Rectal smooth muscle tissue (tissue), 1 donor: ENCODE data around the gene DYNC1LI1.
"Not testable (repeated sequence)": the region's sequence is repeated elsewhere in the genome, so short reads cannot be mapped to it uniquely, and the experiment has no call there.

Experiments used
- H3K27ac ChIP-seq: one replicate; pipeline ENCODE4 v1.7.0; 2013; ENCODE audit warnings: low read depth, low read length, inconsistent platforms
- H3K27me3 ChIP-seq: one replicate; pipeline ENCODE4 v1.7.0; 2013; ENCODE audit warnings: low read length; ENCODE audit not compliant: control insufficient read depth, insufficient read depth
- H3K36me3 ChIP-seq: one replicate; pipeline ENCODE4 v1.7.0; 2013; ENCODE audit warnings: low read length; ENCODE audit not compliant: control insufficient read depth, insufficient read depth
- H3K4me1 ChIP-seq: one replicate; pipeline ENCODE4 v1.7.0; 2013; ENCODE audit warnings: low read length; ENCODE audit not compliant: control insufficient read depth, insufficient read depth
- H3K4me3 ChIP-seq: one replicate; pipeline ENCODE4 v1.7.0; 2013; ENCODE audit warnings: low read length
- H3K9ac ChIP-seq: one replicate; pipeline ENCODE4 v1.7.0; 2013; ENCODE audit warnings: low read length

The DYNC1LI1 gene

DNA sequence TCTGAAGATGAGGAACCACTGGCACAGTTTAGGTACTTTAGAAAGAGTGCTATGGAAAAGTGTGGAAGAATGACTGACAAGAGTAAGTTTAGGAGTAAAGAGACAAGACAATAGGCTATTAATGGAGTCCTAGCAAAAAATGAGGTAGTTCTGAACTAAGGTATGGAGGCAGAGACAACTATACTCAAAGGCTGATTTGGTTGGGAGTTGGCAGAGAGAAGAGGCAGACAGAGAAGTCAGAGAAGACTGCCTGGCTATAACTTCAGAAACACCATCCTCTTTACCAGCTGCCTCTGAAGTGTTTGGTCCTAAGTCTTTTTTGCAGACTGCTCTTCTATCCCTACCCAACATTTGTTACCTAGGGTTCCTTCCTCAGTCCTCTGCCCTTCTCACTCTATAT, 19.2 kb downstream of the DYNC1LI1 start:
- no peaks in the 10 kb centered on the region for H3K4me1 ChIP-seq
- H3K36me3 ChIP-seq, result no peaks in the 10 kb centered on the region
- no peak overlapping the region for H3K9ac ChIP-seq
- no peaks in the 10 kb centered on the region for H3K27me3 ChIP-seq
- no peak overlapping the region for H3K4me3 ChIP-seq
- H3K27ac ChIP-seq, result no peak overlapping the region

DNA sequence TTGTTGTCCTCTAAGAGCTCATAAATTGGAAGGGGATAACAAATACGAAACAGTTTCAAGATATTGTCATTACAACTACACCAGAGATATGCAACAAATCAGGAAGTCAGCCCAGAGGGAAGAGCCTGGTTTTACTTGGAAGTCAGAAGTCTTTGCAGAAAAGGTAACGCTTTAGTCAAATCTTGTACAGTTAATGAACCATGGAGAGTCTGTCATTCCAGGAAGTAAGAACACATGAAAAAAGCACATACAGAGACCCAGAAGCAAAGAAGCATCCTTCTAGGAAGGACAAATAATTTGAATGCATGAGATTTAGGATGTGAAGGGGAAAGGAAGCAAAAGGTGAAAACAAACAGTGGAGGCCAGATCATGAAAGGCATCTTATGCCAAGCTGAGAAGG, 19.6 kb downstream of the DYNC1LI1 start:
- no peak overlapping the region for H3K4me3 ChIP-seq
- H3K27ac ChIP-seq, result no peak overlapping the region
- no peaks in the 10 kb centered on the region for H3K27me3 ChIP-seq
- H3K9ac ChIP-seq, result no peak overlapping the region
- no peaks in the 10 kb centered on the region for H3K36me3 ChIP-seq
- no peaks in the 10 kb centered on the region for H3K4me1 ChIP-seq

DNA sequence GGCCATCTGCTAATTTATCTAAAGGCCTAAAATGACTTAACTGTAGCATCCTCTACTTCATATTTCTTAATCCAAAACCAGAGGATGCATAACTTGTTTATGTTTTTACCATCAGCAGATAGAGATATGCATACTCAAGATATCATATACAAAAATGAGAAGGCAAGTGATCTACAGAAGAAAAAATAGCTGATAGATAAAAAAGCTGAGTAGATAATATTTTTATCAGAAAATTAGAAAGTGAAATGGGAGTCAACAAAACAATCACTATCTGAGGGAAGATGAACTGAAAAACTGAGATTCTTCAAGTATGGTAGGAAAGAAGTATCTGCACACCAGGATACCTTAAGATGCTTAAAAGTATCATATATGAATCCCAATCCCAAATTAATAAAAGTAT, 25.4 kb downstream of the DYNC1LI1 start:
- no peaks in the 10 kb centered on the region for H3K36me3 ChIP-seq
- no peak overlapping the region for H3K27ac ChIP-seq
- H3K4me3 ChIP-seq, result no peak overlapping the region
- peaks cover 3% of the 10 kb centered on the region for H3K4me1 ChIP-seq
- H3K27me3 ChIP-seq, result no peaks in the 10 kb centered on the region
- no peak overlapping the region for H3K9ac ChIP-seq

DNA sequence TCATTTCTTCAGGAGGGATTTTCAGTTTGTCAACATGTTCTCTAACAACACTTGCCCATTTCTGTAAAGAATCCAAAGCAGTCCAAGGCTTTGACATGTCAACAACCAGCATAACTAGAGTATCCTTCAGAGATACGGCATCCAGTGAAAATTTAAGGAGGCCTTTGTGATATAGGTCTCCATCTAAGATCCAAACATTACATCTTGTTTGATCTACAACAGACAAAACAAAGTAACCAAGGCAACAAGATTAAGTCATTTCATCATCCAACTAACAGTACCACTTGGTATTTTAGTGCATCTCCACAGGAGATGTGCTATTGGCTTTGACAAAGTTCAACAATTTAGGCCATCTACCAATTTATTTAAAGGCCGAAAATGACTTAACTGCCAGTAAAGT, 25.8 kb downstream of the DYNC1LI1 start:
- Histone ChIP-seq H3K27ac (no peak overlapping the region), H3K36me3 (no peaks in the 10 kb centered on the region), H3K4me1 (peaks cover 3% of the 10 kb centered on the region), H3K4me3 (no peak overlapping the region), H3K9ac (no peak overlapping the region), H3K27me3 (no peaks in the 10 kb centered on the region)

DNA sequence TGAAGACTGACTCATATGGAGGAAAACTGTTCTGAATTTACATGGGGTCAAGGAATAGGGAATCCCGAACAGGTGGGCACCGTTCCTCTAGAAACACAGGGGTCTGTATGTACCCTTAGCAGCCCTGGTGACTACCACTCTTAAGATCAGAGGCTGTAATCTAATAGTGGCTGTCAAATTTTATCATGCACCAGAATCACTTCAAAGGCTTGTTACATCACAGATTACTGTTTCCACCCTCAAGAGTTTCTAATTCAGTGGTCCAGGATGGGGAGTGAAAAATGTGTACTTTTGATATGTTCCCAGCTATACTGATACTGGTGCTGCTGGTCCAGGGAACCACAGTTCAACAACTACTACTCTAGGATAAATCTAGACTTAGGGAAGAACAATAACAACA, 27.9 kb downstream of the DYNC1LI1 start:
- H3K4me3 ChIP-seq, result no peak overlapping the region
- no peaks in the 10 kb centered on the region for H3K36me3 ChIP-seq
- no peak overlapping the region for H3K27ac ChIP-seq
- no peak overlapping the region for H3K9ac ChIP-seq
- peaks cover 3% of the 10 kb centered on the region for H3K4me1 ChIP-seq
- no peaks in the 10 kb centered on the region for H3K27me3 ChIP-seq

DNA sequence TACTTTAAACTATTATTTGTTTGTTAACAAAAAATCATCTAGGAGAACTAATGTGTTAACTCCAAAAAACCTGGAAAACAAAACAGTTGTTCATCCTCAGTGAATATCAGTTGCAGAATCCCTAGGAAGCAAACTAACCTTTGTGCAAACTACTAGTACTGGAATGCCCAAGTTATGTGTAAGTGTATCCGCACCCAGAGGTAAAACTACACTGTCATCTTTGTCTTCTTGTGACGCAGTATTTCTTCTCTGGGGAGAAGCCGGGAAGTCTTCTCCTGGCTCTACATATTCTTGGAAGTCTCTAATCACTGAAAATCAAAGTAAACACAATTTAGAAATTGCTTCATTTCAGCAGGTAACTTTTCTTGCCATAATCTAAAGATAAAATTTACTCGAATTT, 29.8 kb downstream of the DYNC1LI1 start:
- no peaks in the 10 kb centered on the region for H3K36me3 ChIP-seq
- H3K4me1 ChIP-seq, result peaks cover 3% of the 10 kb centered on the region
- no peak overlapping the region for H3K4me3 ChIP-seq

DNA sequence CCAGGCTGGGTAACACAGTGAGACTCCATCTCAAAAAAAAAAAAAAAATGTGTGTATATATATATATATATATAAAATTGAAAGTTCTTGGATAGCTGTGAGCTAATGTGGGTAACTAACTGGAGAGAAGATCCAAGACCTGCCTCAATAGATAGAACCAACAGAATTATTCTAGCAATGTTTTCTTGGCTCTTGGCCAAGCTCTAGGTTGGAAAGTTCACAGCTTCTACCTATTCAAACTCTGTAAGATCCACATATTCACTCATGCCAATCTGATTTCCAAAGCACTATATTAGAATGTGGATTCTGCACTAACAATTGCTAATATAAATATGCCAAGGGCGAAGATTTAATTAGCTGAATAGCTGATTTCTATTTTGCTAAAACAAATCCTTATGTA, 38.2 kb downstream of the DYNC1LI1 start:
- Histone ChIP-seq H3K4me1 (no peaks in the 10 kb centered on the region), H3K4me3 (no peak overlapping the region), H3K36me3 (peaks cover 5% of the 10 kb centered on the region), H3K9ac (no peak overlapping the region), H3K27me3 (no peaks in the 10 kb centered on the region), H3K27ac (no peak overlapping the region)

More for the DNA sequence above, 29.8 kb downstream of the DYNC1LI1 start:
- Histone ChIP-seq H3K27ac (no peak overlapping the region), H3K9ac (no peak overlapping the region), H3K27me3 (no peaks in the 10 kb centered on the region)

DNA sequence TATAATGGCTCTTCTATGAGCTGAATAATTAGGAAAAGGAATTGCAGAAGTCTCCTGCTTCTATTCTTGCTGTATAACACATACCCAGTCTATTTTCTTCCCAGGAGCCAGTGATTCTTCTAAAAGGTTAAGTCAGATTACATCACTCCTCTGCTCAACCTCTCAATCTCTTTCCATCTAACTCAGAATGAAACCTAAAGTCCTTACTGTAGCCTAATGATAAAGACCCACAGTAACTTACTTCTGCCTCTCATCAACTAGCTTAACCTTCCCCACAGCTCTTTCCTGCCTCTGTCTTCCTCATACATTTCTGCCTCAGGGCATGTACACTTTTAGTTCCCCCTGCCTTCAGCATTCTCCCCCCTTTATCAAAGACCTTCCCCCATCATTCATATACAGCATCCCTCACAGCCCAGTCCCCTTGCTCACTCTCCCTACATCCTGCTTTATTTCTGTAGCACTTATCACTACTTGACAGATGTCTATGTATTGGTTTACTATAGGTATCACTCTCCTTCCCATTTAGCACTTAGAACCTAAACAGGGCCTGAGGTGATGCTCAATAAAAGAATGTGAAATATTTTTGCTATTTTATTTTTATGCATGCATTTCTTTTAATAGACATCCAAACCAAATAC, 39.5 kb downstream of the DYNC1LI1 start:
- Histone ChIP-seq H3K4me1 (no peaks in the 10 kb centered on the region), H3K36me3 (peaks cover 5% of the 10 kb centered on the region), H3K27me3 (no peaks in the 10 kb centered on the region), H3K4me3 (no peak overlapping the region), H3K9ac (no peak overlapping the region), H3K27ac (no peak overlapping the region)

DNA sequence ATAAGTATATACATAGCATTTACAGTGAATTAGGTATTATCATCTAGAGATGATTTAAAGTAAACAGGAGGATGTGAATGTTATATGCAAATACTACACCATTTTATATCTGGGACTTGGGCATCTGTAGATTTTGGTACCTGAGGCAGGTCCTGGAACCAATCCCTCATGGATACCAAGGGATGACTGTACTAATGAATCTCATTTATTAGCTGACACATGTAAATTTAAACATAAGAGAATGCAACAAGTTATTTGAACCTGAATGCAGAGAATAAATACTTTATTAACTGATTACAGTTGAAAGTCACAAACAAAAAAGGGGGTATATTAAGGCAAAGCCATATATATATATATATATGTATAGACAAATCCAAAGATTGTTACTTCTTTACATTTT, 44.9 kb downstream of the DYNC1LI1 start:
- Histone ChIP-seq H3K9ac (no peak overlapping the region), H3K4me3 (no peak overlapping the region), H3K4me1 (no peaks in the 10 kb centered on the region), H3K27me3 (no peaks in the 10 kb centered on the region), H3K27ac (no peak overlapping the region), H3K36me3 (peaks cover 3% of the 10 kb centered on the region)

DNA sequence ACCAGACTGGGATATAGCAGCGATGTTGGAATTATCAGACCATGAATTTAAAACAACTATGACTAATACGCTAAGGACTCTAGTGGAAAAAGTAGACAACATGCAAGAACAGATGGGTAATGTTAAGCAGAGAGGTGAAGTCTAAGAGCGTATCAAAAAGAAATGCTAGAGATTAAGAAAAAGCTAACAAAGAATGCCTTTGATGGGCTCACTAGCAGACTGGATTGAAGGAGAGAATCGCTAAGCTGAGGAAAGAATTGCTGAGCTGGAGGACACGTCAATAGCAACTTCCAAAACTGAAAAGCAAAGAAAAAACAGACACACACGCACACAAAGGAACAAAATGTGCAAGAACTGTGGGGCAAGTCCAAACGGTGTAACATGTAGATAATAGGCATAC, 48.0 kb downstream of the DYNC1LI1 start:
- Histone ChIP-seq H3K4me3 (no peak overlapping the region), H3K4me1 (no peaks in the 10 kb centered on the region), H3K27me3 (no peaks in the 10 kb centered on the region), H3K9ac (no peak overlapping the region), H3K36me3 (no peaks in the 10 kb centered on the region), H3K27ac (no peak overlapping the region)

DNA sequence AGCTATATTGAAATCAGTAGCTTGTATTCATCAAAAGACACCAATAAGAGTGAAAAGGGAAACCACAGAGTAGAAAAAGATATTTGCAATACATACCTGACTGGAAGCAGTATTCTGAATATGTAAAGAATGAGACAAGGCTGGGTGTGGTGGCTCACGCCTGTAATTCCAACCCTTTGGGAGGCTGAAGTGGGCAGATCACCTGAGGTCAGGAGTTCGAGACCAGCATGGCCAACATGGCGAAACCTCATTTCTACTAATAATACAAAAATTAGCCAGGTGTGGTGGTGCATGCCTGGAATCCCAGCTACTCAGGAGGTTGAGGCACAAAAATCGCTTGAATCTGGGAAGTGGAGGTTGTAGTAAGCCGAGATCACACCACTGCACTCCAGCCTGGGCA, 51.7 kb downstream of the DYNC1LI1 start:
- not testable (repeated sequence) for H3K27ac ChIP-seq, H3K4me1 ChIP-seq, H3K27me3 ChIP-seq, H3K4me3 ChIP-seq, H3K9ac ChIP-seq, H3K36me3 ChIP-seq

DNA sequence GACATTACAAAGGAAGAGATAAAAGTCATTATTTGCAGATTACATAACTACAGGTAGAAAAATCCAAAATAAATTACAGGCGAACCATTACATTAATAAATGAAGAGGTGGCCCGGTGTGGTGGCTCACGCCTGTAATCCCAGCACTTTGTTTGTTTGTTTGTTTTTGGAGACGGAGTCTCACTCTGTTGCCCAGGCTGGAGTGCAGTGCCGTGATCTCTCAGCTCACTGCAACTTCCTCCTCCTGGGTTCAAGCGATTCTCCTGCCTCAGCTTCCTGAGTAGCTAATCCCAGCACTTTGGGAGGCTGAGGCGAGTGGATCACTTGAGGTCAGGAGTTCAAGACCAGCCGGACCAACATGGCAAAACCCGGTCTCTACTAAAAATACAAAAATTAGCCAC, 53.9 kb downstream of the DYNC1LI1 start:
- not testable (repeated sequence) for H3K4me1 ChIP-seq, H3K4me3 ChIP-seq, H3K27ac ChIP-seq, H3K36me3 ChIP-seq, H3K27me3 ChIP-seq, H3K9ac ChIP-seq

DNA sequence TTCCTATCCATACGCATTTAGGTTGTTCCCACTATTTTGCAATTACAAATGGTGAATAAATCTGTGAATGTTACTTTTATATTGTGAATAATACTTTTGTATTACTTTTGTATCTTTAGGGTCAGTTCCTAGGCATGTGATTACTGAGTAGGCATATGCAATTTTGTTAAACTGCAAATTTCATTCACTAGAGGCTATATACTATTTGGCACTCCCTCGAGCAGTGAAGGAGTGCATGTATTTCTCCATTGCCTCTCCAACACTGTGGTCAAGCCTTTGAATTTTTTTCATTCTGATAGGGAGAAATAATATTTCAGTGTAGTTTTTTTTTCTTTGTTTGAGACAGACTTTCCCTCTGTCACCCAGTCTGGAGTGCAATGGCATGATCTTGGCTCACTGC, 59.7 kb downstream of the DYNC1LI1 start:
- H3K4me3 ChIP-seq, result no peak overlapping the region
- no peaks in the 10 kb centered on the region for H3K4me1 ChIP-seq
- H3K27ac ChIP-seq, result no peak overlapping the region
- no peak overlapping the region for H3K9ac ChIP-seq
- no peaks in the 10 kb centered on the region for H3K36me3 ChIP-seq
- H3K27me3 ChIP-seq, result no peaks in the 10 kb centered on the region
